ENCODE data around the gene TRIP13.
"Not testable (repeated sequence)": the region's sequence is repeated elsewhere in the genome, so short reads cannot be mapped to it uniquely, and the experiment has no call there.

TRIP13 gene

DNA sequence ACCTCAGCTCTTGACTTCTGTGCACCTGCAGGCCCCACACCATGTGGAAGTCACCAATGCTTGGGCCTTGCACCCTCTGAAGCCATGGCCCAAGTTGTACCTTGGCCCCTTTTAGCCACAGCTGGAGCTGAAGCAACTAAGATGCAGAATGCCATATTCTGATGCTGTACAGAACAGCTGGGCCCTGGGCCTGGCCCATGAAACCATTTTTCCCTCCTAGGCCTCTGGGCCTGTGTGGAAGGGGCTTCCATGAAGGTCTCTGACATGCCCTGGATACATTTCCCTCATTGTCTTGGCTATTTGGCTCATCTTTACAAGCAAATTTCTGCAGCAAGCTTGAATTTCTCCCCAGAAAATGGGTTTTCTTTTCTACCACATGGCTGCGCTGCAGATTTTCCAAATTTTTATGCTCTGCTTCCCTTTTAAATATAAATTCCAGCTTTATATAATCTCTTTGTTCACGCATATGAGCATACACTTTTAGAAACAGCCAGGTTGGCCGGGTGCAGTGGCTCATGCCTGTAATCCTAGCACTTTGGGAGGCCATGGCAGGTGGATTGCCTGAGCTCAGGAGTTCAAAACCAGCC, 41.8 kb downstream of the TRIP13 start:
- not testable (repeated sequence) for H3K9me3 ChIP-seq (ENCODE audit: control insufficient read depth, insufficient read depth, low read length); H3K9ac ChIP-seq (ENCODE audit: low read depth, low read length); H3K4me1 ChIP-seq (ENCODE audit: control insufficient read depth, insufficient read depth, low read length); H3K36me3 ChIP-seq (ENCODE audit: control insufficient read depth, insufficient read depth, low read length); H3K4me3 ChIP-seq (ENCODE audit: low read depth, low read length); H3K27ac ChIP-seq (ENCODE audit: low read depth, low read length); H3K27me3 ChIP-seq (ENCODE audit: control insufficient read depth, insufficient read depth, low read length)

- no peaks in the 10 kb centered on the region for H3K9me3 ChIP-seq (ENCODE audit: control insufficient read depth, insufficient read depth, low read length)
- H3K27ac ChIP-seq (ENCODE audit: low read depth, low read length): no peak overlapping the region
- no peaks in the 10 kb centered on the region for H3K36me3 ChIP-seq (ENCODE audit: control insufficient read depth, insufficient read depth, low read length)
- H3K27me3 ChIP-seq (ENCODE audit: control insufficient read depth, insufficient read depth, low read length): peaks cover 4% of the 10 kb centered on the region; the same call in 1 of the 2 replicates
- H3K4me3 ChIP-seq (ENCODE audit: low read depth, low read length): no peak overlapping the region
- no peaks in the 10 kb centered on the region for H3K4me1 ChIP-seq (ENCODE audit: control insufficient read depth, insufficient read depth, low read length)
- H3K9ac ChIP-seq (ENCODE audit: low read depth, low read length): no peak overlapping the region
Measured at GRCh38 chr5:935510-936084, 42.9 kb downstream of the TRIP13 start.

DNA sequence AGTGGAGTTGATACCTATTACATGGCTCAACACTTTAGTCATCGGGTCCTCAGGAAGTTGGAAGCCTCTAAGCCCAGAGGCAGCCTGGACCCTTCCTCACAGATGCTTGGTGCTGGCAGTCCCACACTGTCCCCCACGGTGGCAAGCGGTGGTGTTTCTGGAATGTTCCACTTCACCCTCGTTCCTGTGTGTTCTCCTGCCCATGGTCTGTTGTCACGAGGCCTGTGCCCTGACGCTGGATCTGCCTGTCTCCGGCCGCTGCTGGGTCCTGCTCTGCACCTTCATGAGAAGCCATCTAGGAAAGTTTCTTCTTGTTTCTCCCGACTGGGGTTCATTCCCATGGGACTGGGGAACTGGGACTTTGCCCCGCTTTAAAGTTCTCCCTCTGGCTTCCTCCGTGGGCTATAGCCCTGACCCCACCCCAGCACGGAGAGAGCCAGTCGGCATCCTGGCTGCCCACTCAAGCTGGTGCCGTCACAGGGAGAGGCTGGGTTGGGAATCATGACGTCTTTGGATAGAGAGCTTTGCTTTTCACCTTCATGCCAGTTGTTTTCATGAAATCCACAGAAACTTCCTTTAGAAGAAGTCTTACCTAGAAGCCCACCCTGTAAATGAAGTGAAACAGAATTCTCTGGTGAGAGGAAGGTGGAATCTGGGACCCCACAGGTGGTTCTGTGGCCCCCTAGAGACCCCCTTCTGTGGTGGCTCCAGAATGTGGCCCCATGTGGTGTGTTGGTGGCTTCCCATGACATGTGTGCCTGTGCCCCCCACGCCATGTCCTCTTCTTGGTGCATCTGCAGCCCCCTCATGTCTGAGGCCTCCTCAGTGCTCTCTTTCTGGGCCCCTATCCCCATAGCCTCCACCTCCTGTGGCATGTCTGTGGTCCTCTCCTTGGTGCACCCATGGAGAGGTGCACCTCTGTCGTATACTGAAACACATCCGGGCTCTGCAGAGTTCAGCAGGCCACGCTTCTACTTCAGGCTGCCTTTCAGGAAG, 43.8 kb downstream of the TRIP13 start:
- H3K27me3 ChIP-seq (ENCODE audit: control insufficient read depth, insufficient read depth, low read length): no peaks in the 10 kb centered on the region; the same call in 1 of the 2 replicates
- no peaks in the 10 kb centered on the region for H3K36me3 ChIP-seq (ENCODE audit: control insufficient read depth, insufficient read depth, low read length)
- no peaks in the 10 kb centered on the region for H3K9me3 ChIP-seq (ENCODE audit: control insufficient read depth, insufficient read depth, low read length)

DNA sequence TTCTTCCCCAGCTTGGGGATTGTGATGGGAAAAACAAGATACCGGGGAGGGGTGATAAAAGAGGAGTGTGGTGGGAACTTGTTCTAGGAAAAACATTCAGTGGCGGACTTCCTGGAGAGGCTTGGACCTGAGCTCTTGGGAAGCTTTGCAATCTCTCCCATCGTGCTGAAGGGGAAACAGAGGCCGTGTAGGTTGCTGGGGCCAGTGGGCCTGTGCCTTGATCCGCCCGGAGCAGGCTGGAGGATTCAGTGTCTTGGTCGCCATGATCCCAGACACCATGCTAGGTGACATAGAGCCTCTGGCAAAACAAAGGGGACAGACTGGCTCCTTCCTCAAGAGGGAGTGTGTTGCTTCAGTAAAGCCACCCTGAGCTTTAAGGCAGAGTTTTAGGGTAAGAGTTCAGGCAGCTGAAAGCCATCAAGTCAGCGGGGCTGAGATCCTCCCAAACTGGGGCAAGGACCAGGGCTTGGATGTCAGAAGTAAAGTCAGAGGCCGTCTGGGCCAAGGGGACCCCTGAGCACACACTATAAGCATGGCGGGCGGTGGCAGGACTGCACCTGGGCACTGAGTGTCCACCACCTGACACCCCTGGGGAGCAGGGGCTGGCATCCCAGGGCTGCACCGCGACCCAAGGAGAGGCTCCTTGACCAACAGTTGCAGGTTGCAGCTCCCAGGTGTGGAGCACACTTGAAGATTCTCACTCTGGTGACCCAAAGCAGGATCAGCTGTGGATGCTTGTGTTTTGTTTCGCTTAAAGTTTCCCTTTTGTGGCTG, 44.7 kb downstream of the TRIP13 start:
- Histone ChIP-seq H3K9ac (ENCODE audit: low read depth, low read length) (no peak overlapping the region), H3K4me1 (ENCODE audit: control insufficient read depth, insufficient read depth, low read length) (no peaks in the 10 kb centered on the region), H3K27me3 (ENCODE audit: control insufficient read depth, insufficient read depth, low read length) (no peaks in the 10 kb centered on the region), H3K36me3 (ENCODE audit: control insufficient read depth, insufficient read depth, low read length) (no peaks in the 10 kb centered on the region), H3K4me3 (ENCODE audit: low read depth, low read length) (no peak overlapping the region), H3K9me3 (ENCODE audit: control insufficient read depth, insufficient read depth, low read length) (no peaks in the 10 kb centered on the region), H3K27ac (ENCODE audit: low read depth, low read length) (no peak overlapping the region)

More for the DNA sequence above, 43.8 kb downstream of the TRIP13 start:
- H3K4me1 ChIP-seq (ENCODE audit: control insufficient read depth, insufficient read depth, low read length): no peaks in the 10 kb centered on the region
- no peak overlapping the region for H3K9ac ChIP-seq (ENCODE audit: low read depth, low read length)
- no peak overlapping the region for H3K27ac ChIP-seq (ENCODE audit: low read depth, low read length)
- no peak overlapping the region for H3K4me3 ChIP-seq (ENCODE audit: low read depth, low read length)

GRCh38 chr5:939368-939767, 46.7 kb downstream of the TRIP13 start:
- Histone ChIP-seq H3K9me3 (ENCODE audit: control insufficient read depth, insufficient read depth, low read length) (no peaks in the 10 kb centered on the region), H3K36me3 (ENCODE audit: control insufficient read depth, insufficient read depth, low read length) (no peaks in the 10 kb centered on the region), H3K4me1 (ENCODE audit: control insufficient read depth, insufficient read depth, low read length) (no peaks in the 10 kb centered on the region), H3K4me3 (ENCODE audit: low read depth, low read length) (no peak overlapping the region), H3K27ac (ENCODE audit: low read depth, low read length) (no peak overlapping the region), H3K9ac (ENCODE audit: low read depth, low read length) (no peak overlapping the region), H3K27me3 (ENCODE audit: control insufficient read depth, insufficient read depth, low read length) (no peaks in the 10 kb centered on the region)

GRCh38 chr5:940741-941140, 48.1 kb downstream of the TRIP13 start:
- not testable (repeated sequence) for H3K36me3 ChIP-seq (ENCODE audit: control insufficient read depth, insufficient read depth, low read length); H3K27me3 ChIP-seq (ENCODE audit: control insufficient read depth, insufficient read depth, low read length); H3K27ac ChIP-seq (ENCODE audit: low read depth, low read length); H3K4me3 ChIP-seq (ENCODE audit: low read depth, low read length); H3K9ac ChIP-seq (ENCODE audit: low read depth, low read length); H3K9me3 ChIP-seq (ENCODE audit: control insufficient read depth, insufficient read depth, low read length); H3K4me1 ChIP-seq (ENCODE audit: control insufficient read depth, insufficient read depth, low read length)

DNA sequence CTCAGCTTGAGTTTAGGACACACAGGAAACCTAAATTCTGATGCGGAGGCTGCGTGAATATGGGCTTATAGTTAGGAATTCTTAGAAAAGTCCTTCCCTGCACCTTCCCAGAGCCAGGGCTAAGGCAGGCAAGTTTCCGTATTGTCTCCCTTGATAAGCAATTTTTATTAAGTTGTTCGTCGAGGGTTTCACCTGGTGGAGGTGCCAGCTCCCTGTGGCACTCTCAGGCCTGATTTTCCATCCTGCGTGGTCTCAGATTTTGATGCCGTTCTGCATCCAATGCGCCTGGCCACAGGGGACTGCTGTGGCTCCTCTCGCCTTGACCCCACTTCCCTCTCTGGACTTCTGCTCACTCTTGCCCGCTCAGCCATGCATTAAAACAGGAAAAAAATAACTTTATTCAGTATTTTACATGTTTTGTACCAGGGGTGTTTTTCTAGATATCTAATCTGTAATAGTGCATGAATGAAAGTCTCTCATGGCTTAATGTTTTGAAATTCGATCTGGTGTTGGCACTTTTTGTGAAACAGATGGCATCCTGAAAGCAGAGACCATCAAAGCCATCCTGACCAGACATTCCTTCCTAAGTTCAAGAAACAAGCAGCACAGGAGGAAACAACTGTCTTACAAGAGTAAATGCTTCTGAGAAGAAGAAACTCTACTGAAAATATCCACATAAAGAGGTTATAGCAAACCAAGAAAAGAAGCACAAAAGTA, 50.7 kb downstream of the TRIP13 start:
- peaks cover 12% of the 10 kb centered on the region; the same call in 1 of the 2 replicates for H3K27me3 ChIP-seq (ENCODE audit: control insufficient read depth, insufficient read depth, low read length)

GRCh38 chr5:943918-944620, 51.4 kb downstream of the TRIP13 start:
- Histone ChIP-seq H3K27me3 (ENCODE audit: control insufficient read depth, insufficient read depth, low read length) (peaks cover 12% of the 10 kb centered on the region; the same call in 1 of the 2 replicates), H3K36me3 (ENCODE audit: control insufficient read depth, insufficient read depth, low read length) (no peaks in the 10 kb centered on the region), H3K27ac (ENCODE audit: low read depth, low read length) (no peak overlapping the region), H3K9ac (ENCODE audit: low read depth, low read length) (no peak overlapping the region), H3K4me1 (ENCODE audit: control insufficient read depth, insufficient read depth, low read length) (peaks cover 7% of the 10 kb centered on the region; the same call in 1 of the 2 replicates), H3K4me3 (ENCODE audit: low read depth, low read length) (no peak overlapping the region), H3K9me3 (ENCODE audit: control insufficient read depth, insufficient read depth, low read length) (no peaks in the 10 kb centered on the region)

More for the DNA sequence above, 50.7 kb downstream of the TRIP13 start:
- no peaks in the 10 kb centered on the region for H3K9me3 ChIP-seq (ENCODE audit: control insufficient read depth, insufficient read depth, low read length)
- no peak overlapping the region for H3K27ac ChIP-seq (ENCODE audit: low read depth, low read length)
- H3K9ac ChIP-seq (ENCODE audit: low read depth, low read length): no peak overlapping the region
- H3K4me3 ChIP-seq (ENCODE audit: low read depth, low read length): no peak overlapping the region
- H3K36me3 ChIP-seq (ENCODE audit: control insufficient read depth, insufficient read depth, low read length): no peaks in the 10 kb centered on the region
- H3K4me1 ChIP-seq (ENCODE audit: control insufficient read depth, insufficient read depth, low read length): peaks cover 7% of the 10 kb centered on the region; the same call in 1 of the 2 replicates

GRCh38 chr5:944621-944927, 51.9 kb downstream of the TRIP13 start:
- peaks cover 7% of the 10 kb centered on the region; the same call in 1 of the 2 replicates for H3K4me1 ChIP-seq (ENCODE audit: control insufficient read depth, insufficient read depth, low read length)
- H3K36me3 ChIP-seq (ENCODE audit: control insufficient read depth, insufficient read depth, low read length): no peaks in the 10 kb centered on the region
- no peak overlapping the region for H3K27ac ChIP-seq (ENCODE audit: low read depth, low read length)
- H3K4me3 ChIP-seq (ENCODE audit: low read depth, low read length): no peak overlapping the region
- peaks cover 12% of the 10 kb centered on the region; the same call in 1 of the 2 replicates for H3K27me3 ChIP-seq (ENCODE audit: control insufficient read depth, insufficient read depth, low read length)
- H3K9me3 ChIP-seq (ENCODE audit: control insufficient read depth, insufficient read depth, low read length): no peaks in the 10 kb centered on the region
- no peak overlapping the region for H3K9ac ChIP-seq (ENCODE audit: low read depth, low read length)

All from HUES48 (cell line).